ENCODE measurements around the gene ZBTB44.

- TF ChIP-seq CTCF (IDR thresholded peaks at IDR 0.05) (no peak), POLR2A (IDR thresholded peaks at IDR 0.05) (no peak)
Measured at GRCh38 chr11:130201026-130201425, 113.7 kb downstream of the ZBTB44 start.

All from esophagus squamous epithelium (tissue), 4 donors.